NT2/D1 (cell line): Measurements from ENCODE around the gene MYO1F.

ENCODE experiments used
- SUZ12 ChIP-seq: IDR thresholded peaks from 2 replicates; pipeline ENCODE4 v1.6.1; 2011; ENCODE audit not compliant: insufficient read length, insufficient read depth; ENCODE audit errors: extremely low read depth
- YY1 ChIP-seq: IDR thresholded peaks from 2 replicates; pipeline ENCODE4 v1.6.1; 2011; ENCODE audit not compliant: insufficient read length, insufficient read depth
- ZNF274 ChIP-seq: IDR thresholded peaks from 2 replicates; pipeline ENCODE4 v1.6.1; 2011; ENCODE audit warnings: mild to moderate bottlenecking, low read depth, low read length

GRCh38 chr19:8506402-8506957 is 70.8 kb downstream of the MYO1F start:
- TF ChIP-seq YY1 (no peak), ZNF274 (no peak), SUZ12 (no peak)
